MM.1S (cell line): ENCODE measurements around the gene ENOX2.
"Not testable (repeated sequence)": the region's sequence is repeated elsewhere in the genome, so short reads cannot be mapped to it uniquely, and the experiment has no call there.

Experiments
- DNase-seq: peaks from one replicate; pipeline ENCODE4 v3.0.0-alpha.2; 2015
- H2AFZ ChIP-seq: fragments of 300-600 bp; sonication (generic); 2 replicates; pipeline ENCODE4 v1.6.0; 2016; ENCODE audit warnings: antibody characterized with exemption, low read length
- H3F3A ChIP-seq: fragments of 300-600 bp; sonication (generic); 2 replicates; pipeline ENCODE4 v1.6.1; 2016; ENCODE audit warnings: mild to moderate bottlenecking, antibody characterized with exemption, low read length, moderate library complexity, mixed read lengths; ENCODE audit not compliant: insufficient read depth
- H3K27ac ChIP-seq: fragments of 300-600 bp; sonication (generic); 2 replicates; pipeline ENCODE4 v1.5.1; 2016; ENCODE audit warnings: mild to moderate bottlenecking, low read length
- H3K27me3 ChIP-seq: fragments of 300-600 bp; sonication (generic); replicated peaks from 2 replicates; pipeline ENCODE4 v1.6.0; 2016; ENCODE audit warnings: low read length; ENCODE audit not compliant: insufficient read depth
- H3K36me3 ChIP-seq: fragments of 300-600 bp; sonication (generic); replicated peaks from 2 replicates; pipeline ENCODE4 v1.6.1; 2016; ENCODE audit warnings: mild to moderate bottlenecking, low read length, mixed read lengths; ENCODE audit not compliant: insufficient read depth
- H3K4me1 ChIP-seq: fragments of 300-600 bp; sonication (generic); 2 replicates; pipeline ENCODE4 v1.6.1; 2016; ENCODE audit warnings: low read length, mixed read lengths
- H3K4me2 ChIP-seq: fragments of 300-600 bp; sonication (generic); 2 replicates; pipeline ENCODE4 v1.6.0; 2016; ENCODE audit warnings: low read depth, low read length
- H3K4me3 ChIP-seq: fragments of 300-600 bp; sonication (generic); 2 replicates; pipeline ENCODE4 v1.5.1; 2016; ENCODE audit warnings: low read length, mixed read lengths
- H3K79me2 ChIP-seq: fragments of 300-600 bp; sonication (generic); 2 replicates; pipeline ENCODE4 v1.6.1; 2016; ENCODE audit warnings: mixed run types, low read length, mixed read lengths
- H3K9ac ChIP-seq: fragments of 300-600 bp; sonication (generic); 2 replicates; pipeline ENCODE4 v1.6.1; 2016; ENCODE audit warnings: low read length, mixed read lengths
- H3K9me2 ChIP-seq: fragments of 300-600 bp; sonication (generic); replicated peaks from 2 replicates; pipeline ENCODE4 v1.6.1; 2016; ENCODE audit warnings: mild to moderate bottlenecking, low read length, mixed read lengths; ENCODE audit not compliant: insufficient read depth
- H3K9me3 ChIP-seq: fragments of 300-600 bp; sonication (generic); replicated peaks from 2 replicates; pipeline ENCODE4 v1.6.1; 2016; ENCODE audit warnings: mild to moderate bottlenecking, low read length, mixed read lengths; ENCODE audit not compliant: insufficient read depth
- H4K20me1 ChIP-seq: fragments of 300-600 bp; sonication (generic); 2 replicates; pipeline ENCODE4 v1.6.1; 2016; ENCODE audit warnings: mild to moderate bottlenecking, low read length, moderate library complexity, mixed read lengths; ENCODE audit not compliant: insufficient read depth
- EZH2 ChIP-seq: fragments of 300-600 bp; sonication (generic); optimal IDR thresholded peaks from 2 replicates; pipeline ENCODE3; 2017; ENCODE audit warnings: low read depth, mild to moderate bottlenecking, antibody characterized with exemption, low read length, mixed read lengths
- EZH2phosphoT487 ChIP-seq: fragments of 300-600 bp; sonication (generic); IDR thresholded peaks from 2 replicates; pipeline ENCODE4 v1.6.1; 2018; ENCODE audit warnings: antibody characterized with exemption, low read length
- TF ChIP-seq, protein P1 (sequence below): fragments of 300-600 bp; sonication (generic); IDR thresholded peaks from 2 replicates; pipeline ENCODE4 v1.5.1; 2016; ENCODE audit warnings: antibody characterized with exemption, low read length, mixed read lengths

Gene ENOX2

GRCh38 chrX:130716346-130716745, 186.7 kb downstream of the ENOX2 start:
- Histone ChIP-seq H3K27ac (no peak overlapping the region), H3K4me1 (no peaks in the 10 kb centered on the region), H3K4me3 (no peak overlapping the region), H3K9me2 (no peaks in the 10 kb centered on the region), H3K27me3 (no peaks in the 10 kb centered on the region), H3K4me2 (no peak overlapping the region), H2AFZ (no peak overlapping the region), H3F3A (no peaks in the 10 kb centered on the region), H3K9ac (no peak overlapping the region), H3K36me3 (no peaks in the 10 kb centered on the region), H3K9me3 (no peaks in the 10 kb centered on the region), H4K20me1 (no peaks in the 10 kb centered on the region), H3K79me2 (no peaks in the 10 kb centered on the region)
- no peak for DNase-seq
- TF ChIP-seq, protein P1, sequence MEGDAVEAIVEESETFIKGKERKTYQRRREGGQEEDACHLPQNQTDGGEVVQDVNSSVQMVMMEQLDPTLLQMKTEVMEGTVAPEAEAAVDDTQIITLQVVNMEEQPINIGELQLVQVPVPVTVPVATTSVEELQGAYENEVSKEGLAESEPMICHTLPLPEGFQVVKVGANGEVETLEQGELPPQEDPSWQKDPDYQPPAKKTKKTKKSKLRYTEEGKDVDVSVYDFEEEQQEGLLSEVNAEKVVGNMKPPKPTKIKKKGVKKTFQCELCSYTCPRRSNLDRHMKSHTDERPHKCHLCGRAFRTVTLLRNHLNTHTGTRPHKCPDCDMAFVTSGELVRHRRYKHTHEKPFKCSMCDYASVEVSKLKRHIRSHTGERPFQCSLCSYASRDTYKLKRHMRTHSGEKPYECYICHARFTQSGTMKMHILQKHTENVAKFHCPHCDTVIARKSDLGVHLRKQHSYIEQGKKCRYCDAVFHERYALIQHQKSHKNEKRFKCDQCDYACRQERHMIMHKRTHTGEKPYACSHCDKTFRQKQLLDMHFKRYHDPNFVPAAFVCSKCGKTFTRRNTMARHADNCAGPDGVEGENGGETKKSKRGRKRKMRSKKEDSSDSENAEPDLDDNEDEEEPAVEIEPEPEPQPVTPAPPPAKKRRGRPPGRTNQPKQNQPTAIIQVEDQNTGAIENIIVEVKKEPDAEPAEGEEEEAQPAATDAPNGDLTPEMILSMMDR: no peak

DNA sequence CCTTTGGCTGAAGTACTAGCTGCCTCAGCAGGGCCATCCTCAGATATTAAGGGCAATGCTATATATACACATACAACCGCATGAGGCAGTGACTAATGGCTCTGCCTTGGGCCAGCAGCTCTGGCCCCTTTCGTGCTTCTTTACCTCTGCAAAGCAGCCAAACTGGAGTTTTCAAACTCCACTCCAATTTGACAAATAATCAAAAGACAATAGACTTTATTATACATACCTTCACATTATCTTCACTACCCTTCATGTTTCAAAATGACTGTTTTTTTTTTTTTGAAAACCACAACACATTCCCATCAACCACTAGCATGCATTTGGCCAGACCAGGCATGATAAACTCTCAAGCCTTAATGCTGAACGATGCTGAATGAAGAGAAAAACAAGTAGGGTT, 187.7 kb downstream of the ENOX2 start:
- Histone ChIP-seq H3K4me3 (no peak overlapping the region), H3K27ac (no peak overlapping the region), H3F3A (no peaks in the 10 kb centered on the region), H3K9ac (no peak overlapping the region), H3K36me3 (no peaks in the 10 kb centered on the region), H4K20me1 (no peaks in the 10 kb centered on the region), H3K4me1 (no peaks in the 10 kb centered on the region), H3K27me3 (no peaks in the 10 kb centered on the region), H3K79me2 (no peaks in the 10 kb centered on the region), H3K9me2 (no peaks in the 10 kb centered on the region), H2AFZ (no peak overlapping the region), H3K9me3 (no peaks in the 10 kb centered on the region), H3K4me2 (no peak overlapping the region)
- no peak for DNase-seq
- TF ChIP-seq, protein P1: no peak
- no peak for TF ChIP-seq EZH2
- no peak for TF ChIP-seq EZH2phosphoT487

GRCh38 chrX:130714665-130715064, 188.3 kb downstream of the ENOX2 start:
- Histone ChIP-seq H4K20me1 (no peaks in the 10 kb centered on the region), H2AFZ (no peak overlapping the region), H3K79me2 (no peaks in the 10 kb centered on the region), H3K36me3 (no peaks in the 10 kb centered on the region), H3K9me2 (no peaks in the 10 kb centered on the region), H3K27me3 (no peaks in the 10 kb centered on the region), H3F3A (no peaks in the 10 kb centered on the region), H3K4me1 (no peaks in the 10 kb centered on the region), H3K27ac (no peak overlapping the region), H3K4me2 (no peak overlapping the region), H3K9ac (no peak overlapping the region), H3K4me3 (no peak overlapping the region), H3K9me3 (no peaks in the 10 kb centered on the region)
- DNase-seq: no peak
- TF ChIP-seq, protein P1: no peak
- TF ChIP-seq EZH2 (no peak), EZH2phosphoT487 (no peak)

DNA sequence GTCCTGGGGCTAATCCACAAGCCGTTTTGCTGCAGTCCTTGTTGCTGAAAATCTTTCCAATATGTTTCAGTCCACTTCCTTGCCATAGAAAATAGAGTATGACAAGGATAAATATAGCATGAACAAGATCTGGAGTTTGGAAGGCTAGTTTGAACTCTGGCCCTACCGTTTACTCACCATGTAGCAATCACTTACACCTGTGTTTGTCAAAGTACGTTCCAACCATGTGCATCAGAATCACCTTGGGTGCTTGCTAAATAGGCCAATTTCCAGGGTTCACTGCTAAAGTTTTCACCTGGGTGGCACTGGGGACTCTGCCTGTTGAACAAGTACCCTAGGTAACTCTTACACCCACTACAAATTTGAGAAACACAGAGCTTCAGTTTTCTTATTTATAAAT, 188.9 kb downstream of the ENOX2 start:
- no peak overlapping the region for H3K4me2 ChIP-seq
- no peaks in the 10 kb centered on the region for H3K36me3 ChIP-seq
- no peak overlapping the region for H2AFZ ChIP-seq
- H3K4me1 ChIP-seq: no peaks in the 10 kb centered on the region
- DNase-seq: no peak
- no peak overlapping the region for H3K4me3 ChIP-seq
- no peaks in the 10 kb centered on the region for H3K9me3 ChIP-seq
- TF ChIP-seq EZH2 (no peak), EZH2phosphoT487 (no peak)
- TF ChIP-seq, protein P1: no peak
- H3K79me2 ChIP-seq: no peaks in the 10 kb centered on the region
- no peaks in the 10 kb centered on the region for H3F3A ChIP-seq
- no peaks in the 10 kb centered on the region for H3K27me3 ChIP-seq
- H3K9ac ChIP-seq: no peak overlapping the region
- H3K27ac ChIP-seq: no peak overlapping the region
- no peaks in the 10 kb centered on the region for H3K9me2 ChIP-seq
- H4K20me1 ChIP-seq: no peaks in the 10 kb centered on the region

- not testable (repeated sequence) for H3K27me3 ChIP-seq, H4K20me1 ChIP-seq, H3K27ac ChIP-seq
These were observed 193.8 kb downstream of the ENOX2 start for GRCh38 chrX:130709178-130709577.

More at GRCh38 chrX:130709178-130709577, 193.8 kb downstream of the ENOX2 start:
- not testable (repeated sequence) for H2AFZ ChIP-seq, H3K9me3 ChIP-seq, H3K4me2 ChIP-seq, H3K9me2 ChIP-seq, H3K4me3 ChIP-seq, H3K4me1 ChIP-seq, H3F3A ChIP-seq, DNase-seq, H3K79me2 ChIP-seq, H3K36me3 ChIP-seq, H3K9ac ChIP-seq
